Left colon (tissue), 2 donors: Measurements from ENCODE around the gene C18orf63. TPM values are rescaled to one million over a fixed set of nuclear protein-coding genes. Genes with fewer than 3 reads are reported as not detected.

ENCODE experiments used
- ATAC-seq: fragments of 200-7000 bp; cut with Tn5 transposase; one replicate; pipeline ENCODE4 v1.9.1; 2020; ENCODE audit warnings: mild to moderate bottlenecking, moderate library complexity
- DNase-seq, 2 donors: peaks; one replicate each; pipeline ENCODE4 v3.0.0-alpha.2; 2020
- intact Hi-C, 2 donors: fragments of 100-400 bp; cut with DNase I in 1 of 2; cut with micrococcal nuclease in 1 of 2; formaldehyde crosslinking; loops; one replicate each; pipeline versions ENCODE4 v1.11.2 to v1.14.0; 2022; cut with DNase I, micrococcal nuclease
- total RNA-seq, 2 donors: library from RNA; stranded (reverse); fragmentation: NEBNext Ultra II Directional; extraction: Animal tissue kit (Norgen Biotek cat#: 25700); gene quantifications; one replicate each; pipeline ENCODE4 v1.2.1, GENCODE V29; 2021
- donor health status: DM: no; HTN: no; CAD: no.
- donor health status: DM: yes; HTN: yes; CAD: no.

Gene C18orf63
- total RNA-seq, 2 donors from 2014 or later, result not detected

DNA sequence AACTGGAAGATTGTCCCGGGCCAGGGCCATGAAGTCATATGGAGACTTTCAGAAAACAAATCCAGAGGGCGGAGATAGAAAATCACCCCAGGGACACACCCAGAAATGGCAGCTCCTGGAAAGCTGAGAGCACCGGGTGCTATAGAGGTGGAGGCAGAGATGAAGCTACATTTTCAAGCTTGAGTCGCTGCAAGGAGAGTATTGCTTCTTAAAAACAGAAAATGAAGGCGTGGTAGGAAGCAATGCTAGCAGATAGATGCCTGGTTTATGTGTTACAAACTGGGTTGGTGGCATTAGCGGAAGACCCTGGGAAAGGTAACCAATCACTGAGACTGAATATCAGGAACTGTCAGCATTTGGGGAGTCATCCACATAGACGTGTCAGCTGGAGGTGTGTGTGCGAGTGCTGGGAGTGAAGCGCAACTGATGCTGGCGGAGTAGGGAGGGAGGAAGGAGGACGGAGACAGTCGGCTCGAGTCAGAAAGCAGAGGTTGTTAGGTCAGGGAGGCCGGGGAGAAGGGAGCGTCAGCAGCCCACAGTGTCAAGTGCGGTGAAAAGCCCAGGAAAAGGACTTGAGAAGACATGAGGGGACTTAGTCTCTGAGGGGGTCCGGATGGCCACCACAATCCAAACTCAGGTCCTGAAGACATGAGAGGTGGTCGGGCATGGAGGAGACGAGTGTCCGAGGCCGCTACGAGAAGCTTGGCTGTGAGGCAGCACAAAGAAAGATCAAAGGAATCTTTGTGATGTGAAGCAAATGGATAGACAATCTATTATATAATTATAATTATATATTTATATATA, 45.4 kb downstream of the C18orf63 start:
- intact Hi-C loops, result no loop called here
- ATAC-seq (no peak), DNase-seq (no peak)

DNA sequence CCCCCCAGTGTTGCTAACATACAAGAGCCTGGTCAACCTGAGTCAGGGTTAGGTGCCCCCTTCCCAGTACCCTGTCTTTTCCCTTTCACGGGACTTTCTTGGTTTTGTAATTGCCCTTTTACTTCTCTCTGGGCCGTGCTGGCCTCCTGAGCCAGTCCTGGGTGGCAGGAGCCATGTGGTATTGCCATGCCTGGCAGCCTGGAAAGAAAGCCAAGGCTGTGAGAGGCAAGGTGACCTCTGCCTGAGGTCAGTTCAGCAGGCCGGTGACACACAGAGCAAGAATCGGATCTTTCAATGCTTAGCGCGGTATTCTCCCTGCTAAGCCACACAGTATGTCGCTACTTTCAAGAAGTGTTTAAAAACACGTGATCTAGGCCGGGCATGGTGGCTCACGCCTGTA, 52.3 kb downstream of the C18orf63 start:
- DNase-seq (no peak), ATAC-seq (no peak)
- intact Hi-C loops, result no loop called here

GRCh38 chr18:74368901-74369705, 53.5 kb downstream of the C18orf63 start:
- intact Hi-C loops, result no loop called here
- DNase-seq (peak; percentile 74 to 81), ATAC-seq (peak; percentile 89)

- ATAC-seq (no peak), DNase-seq (no peak)
Measured at GRCh38 chr18:74370115-74370514, 54.5 kb downstream of the C18orf63 start.

GRCh38 chr18:74373428-74373827, 57.8 kb downstream of the C18orf63 start:
- no peak for ATAC-seq
- no peak for DNase-seq
- intact Hi-C loops, result no loop called here

More at GRCh38 chr18:74370115-74370514, 54.5 kb downstream of the C18orf63 start:
- intact Hi-C loops, result no loop called here

DNA sequence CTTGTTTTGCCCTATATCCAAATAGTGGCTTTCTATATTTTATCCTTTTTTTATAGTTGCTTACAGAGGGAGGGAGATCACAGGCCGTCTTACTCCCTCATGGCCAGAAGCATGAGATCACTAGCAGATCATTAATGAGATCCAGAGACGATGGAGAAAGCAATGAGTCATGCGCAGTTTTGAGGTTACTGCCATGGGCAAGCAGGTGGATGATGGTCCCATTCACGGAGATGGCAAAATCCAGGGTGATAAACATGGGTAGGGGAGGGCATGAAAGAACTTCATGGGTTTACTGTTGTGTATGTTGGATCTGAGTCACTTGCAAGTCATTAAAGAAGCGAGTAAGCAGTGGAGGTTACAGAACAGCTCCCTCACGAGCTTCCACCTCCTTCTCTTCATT, 60.4 kb downstream of the C18orf63 start:
- intact Hi-C loops, result no loop called here
- DNase-seq (no peak), ATAC-seq (peak; percentile 54)

DNA sequence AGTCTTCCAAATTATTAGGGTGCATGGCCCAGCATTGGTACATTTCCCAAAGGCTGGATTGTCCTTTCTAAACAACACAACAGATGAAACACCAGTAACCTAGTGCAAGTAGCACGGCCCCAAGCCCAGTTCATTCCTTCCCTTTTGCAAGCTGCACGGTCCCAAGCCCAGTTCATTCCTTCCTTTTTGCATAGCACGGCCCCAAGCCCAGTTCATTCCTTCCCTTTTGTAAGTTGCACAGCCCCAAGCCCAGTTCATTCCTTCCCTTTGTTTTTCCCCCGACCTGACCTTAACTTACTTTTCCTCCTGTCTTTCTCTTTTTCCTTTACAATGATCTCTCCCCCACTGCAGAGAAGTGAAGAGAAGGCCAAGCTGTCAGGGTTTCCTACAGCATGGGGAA, 60.9 kb downstream of the C18orf63 start:
- ATAC-seq (no peak), DNase-seq (no peak)
- intact Hi-C loops, result no loop called here

DNA sequence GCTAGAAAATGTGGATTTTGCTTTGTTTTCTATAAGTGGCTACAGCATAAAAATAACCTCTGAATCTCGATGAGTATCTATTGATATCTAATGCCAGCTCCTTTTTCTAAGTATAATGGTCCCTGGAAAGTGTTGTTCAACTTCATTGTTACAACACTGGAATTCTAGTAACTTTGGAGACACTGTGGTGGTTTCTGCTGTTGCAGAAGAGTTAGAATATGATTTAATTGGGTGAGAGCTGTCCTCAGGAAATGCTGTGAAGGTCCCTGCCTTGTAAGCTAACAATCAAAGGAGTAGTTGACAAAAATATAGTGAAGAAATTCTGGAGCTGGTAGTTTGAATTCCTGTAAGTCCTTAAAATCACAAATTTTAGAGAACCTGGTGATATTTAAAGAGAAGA, 62.1 kb downstream of the C18orf63 start:
- no peak for DNase-seq
- no peak for ATAC-seq
- intact Hi-C loops, result no loop called here

DNA sequence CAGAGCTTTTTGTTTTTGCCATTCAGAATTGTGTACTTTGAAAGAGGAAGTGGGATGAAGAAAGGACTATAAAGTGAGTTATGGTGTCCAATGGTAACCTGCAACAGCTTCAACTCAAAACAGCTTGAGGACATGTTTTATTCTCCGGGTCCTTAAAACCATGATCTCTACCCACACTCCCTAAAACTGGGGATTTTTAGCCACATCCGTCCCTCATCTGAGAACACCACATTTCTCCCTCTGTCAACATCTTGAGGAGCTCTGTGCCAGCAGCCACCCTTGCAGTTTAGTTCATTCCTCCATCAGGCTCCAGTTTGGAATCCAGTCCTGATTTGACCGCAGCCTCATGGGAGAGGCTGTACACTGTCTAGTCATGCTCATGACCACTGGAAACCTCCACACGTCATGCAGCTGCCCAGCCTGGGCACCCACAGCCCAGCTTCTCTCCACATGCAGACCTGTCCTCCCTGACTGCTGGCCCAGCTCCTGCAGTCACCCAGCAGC, 62.6 kb downstream of the C18orf63 start:
- DNase-seq (no peak), ATAC-seq (no peak)
- intact Hi-C loops, result no loop called here

DNA sequence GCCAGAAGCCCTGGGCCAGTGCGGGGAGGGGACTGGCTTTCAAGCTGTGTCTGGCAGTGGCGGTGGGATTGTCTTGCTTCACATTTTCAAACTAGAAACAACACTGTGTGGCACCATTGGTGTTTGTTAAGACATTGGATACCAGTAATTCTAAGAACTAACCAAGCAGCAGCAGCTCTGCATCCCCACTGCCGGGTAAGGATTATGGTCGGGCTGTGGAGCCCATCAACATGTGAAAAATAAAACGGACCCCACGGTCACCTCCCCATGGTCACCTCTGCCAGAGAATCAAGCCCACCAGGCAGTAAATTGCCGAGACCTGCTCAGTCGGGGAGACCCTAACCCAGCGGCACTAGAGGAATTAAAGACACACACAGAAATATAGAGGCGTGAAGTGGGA, 65.3 kb downstream of the C18orf63 start:
- intact Hi-C loops, result no loop called here
- DNase-seq, result no peak
- no peak for ATAC-seq

GRCh38 chr18:74381621-74382295, 66.1 kb downstream of the C18orf63 start:
- DNase-seq (no peak), ATAC-seq (no peak)
- intact Hi-C loops, result no loop called here

DNA sequence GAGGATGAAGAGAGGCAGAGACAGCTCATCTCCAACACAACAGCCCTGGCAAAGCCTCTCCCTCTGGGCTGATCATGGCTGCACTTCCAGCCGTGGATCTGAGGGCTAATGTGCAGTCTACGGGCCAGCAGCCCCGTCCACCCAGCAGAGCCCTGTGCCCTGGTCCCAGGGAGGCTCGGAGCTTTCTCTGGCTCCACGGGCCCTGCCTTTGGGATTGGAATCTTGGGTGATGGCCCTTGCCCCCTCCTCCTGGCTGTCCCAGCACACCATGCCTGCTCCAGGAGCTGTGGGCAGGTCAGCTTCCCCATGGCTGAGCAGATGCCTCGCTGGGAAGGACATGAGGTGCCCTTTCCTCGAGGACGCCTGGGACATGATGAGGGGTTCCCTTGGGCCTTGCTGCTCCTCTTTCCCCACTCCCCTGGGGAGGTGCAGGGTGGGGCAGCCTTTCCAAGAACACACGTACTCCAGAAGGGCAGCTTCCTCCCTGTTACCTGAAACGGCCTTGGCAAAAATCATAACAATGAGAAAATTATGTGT, 66.9 kb downstream of the C18orf63 start:
- no peak for DNase-seq
- intact Hi-C loops, result no loop called here
- ATAC-seq, result no peak

GRCh38 chr18:74387383-74387782, 71.7 kb downstream of the C18orf63 start:
- intact Hi-C loops, result no loop called here
- ATAC-seq (no peak), DNase-seq (no peak)

- ATAC-seq (no peak), DNase-seq (no peak)
- intact Hi-C loops, result no loop called here
Measured at GRCh38 chr18:74388227-74388626, 72.6 kb downstream of the C18orf63 start.

GRCh38 chr18:74389171-74389927, 73.7 kb downstream of the C18orf63 start:
- no peak for DNase-seq

DNA sequence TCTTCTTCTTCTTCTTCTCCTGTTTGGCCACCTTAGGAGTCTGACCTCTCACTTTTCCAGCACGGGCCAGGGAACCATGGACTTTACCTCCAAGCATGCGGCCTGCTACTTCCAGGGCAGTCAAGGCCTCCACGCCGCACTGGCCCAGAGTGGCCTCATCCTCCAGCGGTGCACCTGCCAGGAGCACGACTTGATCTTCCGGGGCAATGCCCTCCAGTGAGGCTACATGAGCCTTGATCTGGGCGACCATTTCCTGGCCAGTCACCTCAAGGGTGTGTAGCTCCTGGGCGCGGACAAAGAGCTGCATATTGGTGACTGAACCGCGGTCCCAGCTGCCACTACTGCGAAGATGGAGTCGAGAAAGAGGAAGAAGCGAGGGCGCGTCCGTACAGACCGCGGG, 74.4 kb downstream of the C18orf63 start:
- ATAC-seq (no peak), DNase-seq (no peak)
- intact Hi-C loops, result no loop called here

More at GRCh38 chr18:74389171-74389927, 73.7 kb downstream of the C18orf63 start:
- intact Hi-C loops, result no loop called here
- no peak for ATAC-seq

DNA sequence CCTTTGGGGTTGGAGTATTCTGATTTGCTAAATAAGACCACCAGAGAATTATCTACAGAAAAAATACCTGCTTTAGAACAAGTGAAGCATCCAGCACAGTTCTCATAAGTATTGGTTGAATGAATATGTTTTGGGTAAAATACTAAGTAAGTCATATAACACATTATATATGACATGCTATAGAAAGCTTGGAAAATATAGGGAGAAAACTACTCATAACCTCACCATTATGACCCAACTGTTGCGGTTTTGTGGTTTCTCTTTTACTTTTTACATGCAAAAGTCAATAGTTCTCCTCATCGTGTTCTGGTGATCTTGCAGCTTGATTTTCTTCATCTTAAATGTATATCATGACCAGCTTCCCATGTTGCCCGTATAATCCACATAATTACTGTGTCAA, 75.3 kb downstream of the C18orf63 start:
- intact Hi-C loops, result no loop called here
- no peak for DNase-seq
- ATAC-seq, result no peak

- DNase-seq (no peak), ATAC-seq (no peak)
- intact Hi-C loops, result no loop called here
Measured at GRCh38 chr18:74392323-74392722, 76.7 kb downstream of the C18orf63 start.

DNA sequence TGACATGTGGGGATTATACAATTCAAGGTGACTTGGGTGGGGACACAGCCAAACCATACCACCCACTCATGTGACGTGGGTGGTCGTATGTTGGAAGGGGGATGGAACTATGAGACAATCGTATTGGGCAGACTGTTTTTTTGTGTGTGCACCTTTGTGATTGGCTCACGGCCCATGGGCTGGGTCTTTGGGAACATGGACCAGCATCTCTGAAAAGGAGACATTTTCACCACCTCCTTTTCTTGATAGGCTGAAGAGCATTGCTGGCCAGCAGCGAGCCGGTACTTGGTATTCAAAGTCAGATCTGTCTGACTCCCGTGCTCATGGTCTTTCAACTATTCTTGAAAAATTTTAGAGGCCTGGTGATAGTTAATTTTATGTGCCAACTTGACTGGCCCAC, 79.4 kb downstream of the C18orf63 start:
- DNase-seq (no peak), ATAC-seq (no peak)
- intact Hi-C loops, result no loop called here
